OCI-LY3 (cell line): Measurements from ENCODE around the gene TLE3.

Experiments
- H2AFZ ChIP-seq: fragments of 200-600, 300-600 bp; shearing (Covaris generic); 2 replicates; pipeline ENCODE4 v1.6.0; 2014; ENCODE audit warnings: antibody characterized with exemption, low read depth, low read length
- H3K27ac ChIP-seq: fragments of 200-600, 300-600 bp; sonication (generic); 2 replicates; pipeline ENCODE4 v1.5.1; 2014; ENCODE audit warnings: mild to moderate bottlenecking, low read length, moderate library complexity, mixed read lengths
- H3K27me3 ChIP-seq: fragments of 200-600, 300-600 bp; sonication (generic); 2 replicates; pipeline ENCODE4 v1.6.1; 2014; ENCODE audit warnings: low read depth, low read length, mixed read lengths
- H3K36me3 ChIP-seq: fragments of 200-600, 300-600 bp; sonication (generic); replicated peaks from 2 replicates; pipeline ENCODE3; 2014; ENCODE audit warnings: low read depth, low read length, mixed read lengths
- H3K4me1 ChIP-seq: fragments of 300-600, 200-600 bp; sonication (generic); 2 replicates; pipeline ENCODE4 v1.6.1; 2014; ENCODE audit warnings: low read length, mixed read lengths
- H3K4me2 ChIP-seq: fragments of 200-600, 300-600 bp; sonication (generic); 2 replicates; pipeline ENCODE4 v1.6.1; 2014; ENCODE audit warnings: low read length, mixed read lengths
- H3K4me3 ChIP-seq: fragments of 300-600, 200-600 bp; sonication (generic); 2 replicates; pipeline ENCODE4 v1.5.1; 2014; ENCODE audit warnings: antibody characterized with exemption, mild to moderate bottlenecking, low read length, moderate library complexity
- H3K79me2 ChIP-seq: fragments of 300-600, 200-600 bp; shearing (Covaris generic); 2 replicates; pipeline ENCODE4 v1.6.1; 2014; ENCODE audit warnings: mild to moderate bottlenecking, low read length, mixed read lengths
- H3K9ac ChIP-seq: fragments of 300-600, 200-600 bp; shearing (Covaris generic); 2 replicates; pipeline ENCODE4 v1.6.0; 2014; ENCODE audit warnings: mild to moderate bottlenecking, low read length, moderate library complexity
- H3K9me3 ChIP-seq: fragments of 200-600, 300-600 bp; shearing (Covaris generic); 2 replicates; pipeline ENCODE4 v1.6.1; 2014; ENCODE audit warnings: low read length, mixed read lengths; ENCODE audit not compliant: insufficient read depth
- H4K20me1 ChIP-seq: fragments of 200-600, 300-600 bp; sonication (generic); 2 replicates; pipeline ENCODE4 v1.6.1; 2016; ENCODE audit warnings: low read length, mixed read lengths; ENCODE audit not compliant: insufficient read depth
- EZH2phosphoT487 ChIP-seq: fragments of 200-600 bp; shearing (Covaris generic); IDR thresholded peaks from 2 replicates; pipeline ENCODE4 v1.6.1; 2018; ENCODE audit warnings: antibody characterized with exemption, mixed run types, low read depth
- TF ChIP-seq, protein P1 (sequence below): fragments of 200-600, 300-600 bp; sonication (generic); IDR thresholded peaks from 2 replicates; pipeline ENCODE4 v1.5.1; 2014; ENCODE audit warnings: antibody characterized with exemption, low read length, low read depth

The TLE3 gene

DNA sequence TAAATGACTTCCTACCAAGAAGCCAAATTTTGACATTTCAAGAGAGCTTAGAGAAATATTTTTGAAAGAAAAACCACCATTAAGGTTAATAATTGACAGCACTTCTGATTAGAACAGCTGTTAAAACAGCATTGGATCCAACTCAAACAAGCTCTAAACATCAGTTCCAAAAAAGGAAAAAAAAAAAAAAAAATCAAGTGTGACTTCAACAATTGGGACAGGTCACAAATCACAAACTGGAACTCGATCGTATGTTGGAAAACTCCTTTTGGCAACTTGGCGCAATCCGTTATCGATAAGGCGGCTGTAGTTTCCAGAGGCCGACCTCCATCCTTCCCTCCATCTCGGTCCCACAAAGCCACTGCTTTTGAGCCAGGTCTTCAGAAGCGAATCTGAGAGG is 17.8 kb downstream of the TLE3 start:
- peaks cover 98% of the 10 kb centered on the region for H3K79me2 ChIP-seq
- H4K20me1 ChIP-seq, result peaks cover 100% of the 10 kb centered on the region
- H2AFZ ChIP-seq, result no peak overlapping the region
- no peak overlapping the region for H3K27ac ChIP-seq
- H3K36me3 ChIP-seq, result peaks cover 95% of the 10 kb centered on the region
- no peak for TF ChIP-seq EZH2phosphoT487
- TF ChIP-seq, protein P1, sequence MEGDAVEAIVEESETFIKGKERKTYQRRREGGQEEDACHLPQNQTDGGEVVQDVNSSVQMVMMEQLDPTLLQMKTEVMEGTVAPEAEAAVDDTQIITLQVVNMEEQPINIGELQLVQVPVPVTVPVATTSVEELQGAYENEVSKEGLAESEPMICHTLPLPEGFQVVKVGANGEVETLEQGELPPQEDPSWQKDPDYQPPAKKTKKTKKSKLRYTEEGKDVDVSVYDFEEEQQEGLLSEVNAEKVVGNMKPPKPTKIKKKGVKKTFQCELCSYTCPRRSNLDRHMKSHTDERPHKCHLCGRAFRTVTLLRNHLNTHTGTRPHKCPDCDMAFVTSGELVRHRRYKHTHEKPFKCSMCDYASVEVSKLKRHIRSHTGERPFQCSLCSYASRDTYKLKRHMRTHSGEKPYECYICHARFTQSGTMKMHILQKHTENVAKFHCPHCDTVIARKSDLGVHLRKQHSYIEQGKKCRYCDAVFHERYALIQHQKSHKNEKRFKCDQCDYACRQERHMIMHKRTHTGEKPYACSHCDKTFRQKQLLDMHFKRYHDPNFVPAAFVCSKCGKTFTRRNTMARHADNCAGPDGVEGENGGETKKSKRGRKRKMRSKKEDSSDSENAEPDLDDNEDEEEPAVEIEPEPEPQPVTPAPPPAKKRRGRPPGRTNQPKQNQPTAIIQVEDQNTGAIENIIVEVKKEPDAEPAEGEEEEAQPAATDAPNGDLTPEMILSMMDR, result no peak
- H3K9ac ChIP-seq, result no peak overlapping the region
- H3K27me3 ChIP-seq, result no peaks in the 10 kb centered on the region
- peaks cover 5% of the 10 kb centered on the region; the same call in 1 of the 2 replicates for H3K4me1 ChIP-seq
- no peak overlapping the region for H3K4me2 ChIP-seq
- no peaks in the 10 kb centered on the region for H3K9me3 ChIP-seq
- no peak overlapping the region for H3K4me3 ChIP-seq

DNA sequence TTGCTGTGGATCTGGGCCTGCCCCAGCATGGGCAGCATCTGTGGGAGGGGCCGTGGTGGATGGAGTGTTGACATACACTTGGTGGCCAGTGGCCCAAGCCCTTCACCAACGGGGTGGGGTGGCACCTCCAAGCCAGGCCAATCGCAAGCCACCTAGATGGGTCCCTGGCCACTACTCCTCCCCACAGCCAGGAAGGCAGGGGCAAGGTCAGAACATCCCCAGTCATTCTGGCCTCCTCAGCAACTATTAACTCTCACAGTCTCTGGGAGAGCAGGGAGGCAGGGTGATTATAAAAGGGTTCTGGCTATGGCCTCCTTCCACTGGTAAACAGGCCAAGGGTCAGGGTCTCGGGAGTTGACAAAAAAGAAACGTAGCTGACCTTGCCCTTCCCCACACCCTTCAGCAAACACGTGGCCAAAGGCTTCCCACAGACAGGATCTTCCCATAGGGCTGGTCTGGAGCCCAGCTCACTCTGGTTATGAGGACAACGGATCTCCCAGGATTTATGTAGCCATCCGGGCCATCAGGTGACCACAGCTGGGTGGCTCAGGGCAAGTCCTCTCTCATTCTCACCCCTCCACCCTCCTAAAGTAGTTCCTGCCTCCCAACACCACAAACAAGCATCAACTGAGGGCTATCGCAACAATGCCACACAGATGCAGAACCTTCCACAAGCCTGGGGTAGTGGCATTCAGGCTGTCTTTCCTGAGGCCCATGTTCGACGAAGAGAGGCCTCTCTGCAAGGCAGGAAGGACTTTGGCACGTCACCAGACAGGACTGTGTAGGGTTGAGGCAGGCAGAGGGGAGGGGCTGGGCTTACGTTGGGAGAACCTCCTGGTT is 18.9 kb downstream of the TLE3 start:
- H3K27me3 ChIP-seq, result no peaks in the 10 kb centered on the region
- peaks cover 96% of the 10 kb centered on the region for H3K36me3 ChIP-seq
- TF ChIP-seq, protein P1, result no peak
- TF ChIP-seq EZH2phosphoT487, result no peak
- H3K9me3 ChIP-seq, result no peaks in the 10 kb centered on the region
- no peak overlapping the region for H3K9ac ChIP-seq
- H3K4me1 ChIP-seq, result no peaks in the 10 kb centered on the region
- H3K4me3 ChIP-seq, result no peak overlapping the region
- H2AFZ ChIP-seq, result no peak overlapping the region
- H3K79me2 ChIP-seq, result peaks cover 98% of the 10 kb centered on the region
- H4K20me1 ChIP-seq, result peaks cover 100% of the 10 kb centered on the region
- H3K4me2 ChIP-seq, result no peak overlapping the region
- H3K27ac ChIP-seq, result no peak overlapping the region

DNA sequence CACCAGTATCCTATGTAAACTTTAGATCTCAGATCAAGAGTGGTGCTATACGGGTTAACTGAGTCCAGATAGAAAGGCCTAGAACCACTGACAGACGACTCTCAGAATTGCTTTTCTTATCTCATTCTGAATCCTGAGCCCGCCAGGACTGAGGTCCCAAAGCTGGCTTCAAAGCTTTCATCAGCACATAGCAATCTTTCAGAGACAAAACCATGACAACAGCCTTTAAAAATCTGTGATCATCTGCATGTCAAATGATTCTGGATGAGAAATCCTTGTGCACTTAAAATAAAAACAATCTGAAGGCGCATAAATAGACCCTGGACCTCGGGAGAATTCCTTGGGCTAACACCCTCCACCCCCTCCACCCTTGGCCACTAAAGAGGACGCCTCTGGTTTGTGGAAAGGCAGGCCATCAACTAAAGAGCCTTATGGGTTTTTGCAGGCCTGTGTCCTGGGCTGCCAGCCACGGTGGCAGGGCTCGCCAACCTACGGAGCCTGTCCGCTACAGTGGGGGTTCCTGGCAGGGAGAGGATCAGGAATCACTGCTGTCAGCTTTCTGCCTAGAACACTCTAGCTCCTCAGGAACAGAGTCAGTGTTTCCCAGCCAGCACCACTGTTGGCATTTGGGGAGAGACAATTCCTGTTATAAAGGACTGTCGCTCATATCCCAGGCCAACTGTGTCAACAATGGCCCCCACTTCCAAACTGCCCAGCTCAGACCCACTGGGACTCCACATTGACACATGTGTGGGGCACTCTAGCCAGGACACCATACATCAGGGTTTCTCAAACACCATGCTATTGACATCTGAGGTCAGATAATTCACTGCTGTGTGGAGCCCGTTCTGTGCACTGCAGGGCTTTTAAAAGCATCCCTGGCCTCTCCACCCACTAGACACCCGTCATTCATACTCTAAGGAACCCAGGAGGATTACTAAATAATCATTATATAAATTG is 20.2 kb downstream of the TLE3 start:
- H3K27me3 ChIP-seq, result no peaks in the 10 kb centered on the region
- no peaks in the 10 kb centered on the region for H3K4me1 ChIP-seq
- H4K20me1 ChIP-seq, result peaks cover 100% of the 10 kb centered on the region
- H3K79me2 ChIP-seq, result peaks cover 98% of the 10 kb centered on the region
- H3K9me3 ChIP-seq, result no peaks in the 10 kb centered on the region
- no peak overlapping the region for H2AFZ ChIP-seq
- no peak overlapping the region for H3K4me2 ChIP-seq
- H3K27ac ChIP-seq, result no peak overlapping the region
- peaks cover 98% of the 10 kb centered on the region for H3K36me3 ChIP-seq
- H3K9ac ChIP-seq, result no peak overlapping the region
- TF ChIP-seq, protein P1, result no peak
- no peak overlapping the region for H3K4me3 ChIP-seq

DNA sequence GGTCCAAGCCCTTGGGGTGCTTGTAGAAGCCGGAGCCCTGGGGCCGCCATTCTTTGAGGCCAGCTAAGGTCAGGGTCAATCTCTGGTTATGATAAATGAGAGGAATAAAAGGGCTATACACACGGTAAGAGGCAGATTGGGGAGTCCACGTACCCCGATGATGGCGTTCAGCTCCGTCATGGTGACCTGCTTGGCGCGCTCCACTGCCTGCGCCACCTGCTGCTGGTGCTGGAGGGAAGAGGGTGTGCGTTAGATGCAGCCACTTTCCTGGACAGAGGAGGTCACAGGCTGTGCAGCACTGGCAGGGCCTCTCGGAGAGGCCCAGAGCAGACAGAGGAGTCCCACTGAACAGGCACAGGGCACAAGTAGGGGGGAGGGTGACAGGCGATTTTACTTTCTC is 23.3 kb downstream of the TLE3 start:
- no peaks in the 10 kb centered on the region for H3K9me3 ChIP-seq
- H3K79me2 ChIP-seq, result peaks cover 97% of the 10 kb centered on the region
- no peaks in the 10 kb centered on the region for H3K27me3 ChIP-seq
- no peaks in the 10 kb centered on the region for H3K4me1 ChIP-seq
- no peak overlapping the region for H3K9ac ChIP-seq
- H3K27ac ChIP-seq, result no peak overlapping the region
- peaks cover 99% of the 10 kb centered on the region for H3K36me3 ChIP-seq
- no peak overlapping the region for H3K4me2 ChIP-seq
- H3K4me3 ChIP-seq, result no peak overlapping the region
- H4K20me1 ChIP-seq, result peaks cover 100% of the 10 kb centered on the region
- TF ChIP-seq EZH2phosphoT487, result no peak
- TF ChIP-seq, protein P1, result no peak
- no peak overlapping the region for H2AFZ ChIP-seq
